ENCODE data around the gene C21orf58.

Gene C21orf58

DNA sequence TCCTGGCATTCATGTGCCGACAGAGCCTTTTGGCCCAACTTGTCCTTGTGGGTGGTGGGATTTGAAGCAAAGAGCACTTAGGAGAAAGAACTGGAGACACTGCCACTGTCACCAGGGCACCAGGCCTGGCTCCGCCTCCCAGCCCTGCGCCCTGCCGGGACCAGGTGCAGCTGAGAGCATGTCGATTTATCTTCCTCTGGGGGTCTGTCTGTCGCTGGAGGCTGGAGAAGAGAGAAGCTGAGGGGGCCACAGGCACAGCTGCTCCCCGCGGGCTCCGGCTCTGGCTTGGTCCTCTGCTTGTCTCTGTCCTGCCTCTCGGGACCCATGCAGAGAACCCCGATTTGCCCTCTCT lies 28.5 kb upstream of the C21orf58 start:
- no peak for DNase-seq

DNA sequence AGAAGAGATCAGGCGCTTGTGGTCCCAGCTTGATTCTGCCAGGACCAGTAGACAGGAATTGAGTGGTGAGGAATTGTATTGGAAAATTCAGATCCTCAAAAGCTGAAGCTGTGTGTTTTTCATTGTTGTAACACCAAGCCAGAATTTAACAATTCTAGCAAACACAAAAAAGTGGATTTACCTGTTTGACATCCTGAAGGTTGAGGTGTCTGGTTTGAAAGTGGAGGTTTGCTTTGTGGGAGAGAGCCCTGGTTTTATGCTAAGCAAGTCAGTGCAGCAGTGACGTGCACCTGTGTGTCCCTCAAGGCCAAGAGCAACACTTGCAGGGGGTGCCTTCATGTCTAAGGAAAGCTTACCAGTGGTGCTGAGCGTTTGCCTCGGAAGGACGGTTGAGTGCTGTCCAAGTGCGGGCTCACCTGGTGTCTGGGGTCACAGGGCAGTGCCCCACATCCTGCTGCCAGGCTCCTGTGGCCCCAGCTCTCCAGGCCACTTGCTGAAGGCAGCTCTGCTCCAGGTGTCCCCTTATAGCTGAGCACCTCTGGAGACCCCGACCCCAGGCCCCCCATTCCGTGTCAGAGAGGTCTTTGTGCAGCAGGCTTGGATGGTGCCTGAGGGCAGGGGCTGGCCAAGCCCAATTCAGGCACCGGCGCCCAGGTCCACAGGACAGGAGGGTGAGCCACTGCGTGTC lies 27.9 kb upstream of the C21orf58 start:
- no peak for DNase-seq

DNA sequence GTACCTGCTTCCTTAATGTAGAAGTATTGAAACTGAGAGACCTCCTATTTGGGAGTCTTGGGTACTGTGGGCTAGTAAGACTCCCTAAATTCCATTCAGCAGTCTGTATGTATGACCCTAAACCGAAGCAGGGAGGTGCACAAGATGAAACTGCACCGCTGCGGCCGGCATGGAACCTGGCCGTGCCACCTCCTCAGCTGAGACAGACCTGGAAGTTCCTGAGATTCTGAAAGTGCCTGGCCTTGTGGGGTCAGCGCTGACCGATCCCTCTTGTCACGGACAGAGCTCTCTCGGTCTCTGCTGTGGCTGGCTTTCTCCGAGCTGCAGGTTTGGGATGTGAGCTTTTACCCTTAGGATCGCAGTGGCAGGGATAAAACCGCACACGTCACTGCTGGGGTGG lies 27.3 kb upstream of the C21orf58 start:
- no peak for DNase-seq

DNA sequence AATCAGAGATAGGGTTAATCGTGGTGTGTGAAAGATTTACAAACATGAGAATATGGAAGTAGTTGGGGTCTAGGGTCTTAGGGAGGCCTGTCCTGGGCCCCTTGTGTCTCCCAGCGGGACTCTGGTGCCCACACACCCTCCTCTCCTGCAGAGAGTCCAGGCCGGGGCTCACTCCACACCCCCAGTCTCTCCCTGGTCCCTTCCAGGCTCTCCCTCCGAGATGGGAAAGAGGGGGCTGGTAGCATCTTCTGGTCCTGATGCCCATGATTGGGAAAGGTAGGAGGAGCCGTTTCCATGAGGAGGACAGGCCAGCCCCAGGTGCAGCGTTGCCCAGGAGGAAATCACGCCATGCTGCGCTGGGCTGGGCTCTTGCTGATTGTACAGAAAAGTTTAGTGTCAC lies 26.9 kb upstream of the C21orf58 start:
- DNase-seq = no peak

DNA sequence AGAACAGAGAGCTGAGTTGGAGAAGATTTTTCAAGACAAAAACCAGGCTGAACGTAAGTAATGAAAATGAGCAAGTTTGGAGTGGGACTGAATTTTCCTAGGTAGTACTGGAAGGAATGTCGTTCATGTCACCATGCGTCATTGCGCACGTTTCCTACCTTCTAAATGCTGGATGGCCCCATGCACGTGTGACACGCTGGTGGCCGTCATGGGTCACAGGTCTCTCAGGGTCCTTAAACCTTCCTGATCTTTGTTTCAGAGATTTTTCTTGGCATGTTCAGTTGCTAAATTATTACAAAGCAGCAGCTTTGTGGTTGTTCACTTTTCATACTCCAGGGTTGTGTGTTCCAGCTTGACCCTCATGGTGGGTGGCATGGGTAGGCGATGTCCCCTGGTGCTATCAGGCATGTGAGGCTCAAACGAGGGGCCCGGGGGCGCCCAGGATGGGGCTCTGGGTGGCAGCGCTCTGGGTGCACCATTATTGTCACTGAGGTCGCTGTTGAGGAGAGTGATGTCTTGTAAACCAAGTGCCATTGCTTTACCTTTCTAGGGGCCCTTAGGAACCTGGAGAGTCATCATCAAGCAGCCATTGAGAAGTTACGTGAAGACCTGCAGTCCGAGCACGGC lies 25.6 kb upstream of the C21orf58 start:
- no peak for DNase-seq

DNA sequence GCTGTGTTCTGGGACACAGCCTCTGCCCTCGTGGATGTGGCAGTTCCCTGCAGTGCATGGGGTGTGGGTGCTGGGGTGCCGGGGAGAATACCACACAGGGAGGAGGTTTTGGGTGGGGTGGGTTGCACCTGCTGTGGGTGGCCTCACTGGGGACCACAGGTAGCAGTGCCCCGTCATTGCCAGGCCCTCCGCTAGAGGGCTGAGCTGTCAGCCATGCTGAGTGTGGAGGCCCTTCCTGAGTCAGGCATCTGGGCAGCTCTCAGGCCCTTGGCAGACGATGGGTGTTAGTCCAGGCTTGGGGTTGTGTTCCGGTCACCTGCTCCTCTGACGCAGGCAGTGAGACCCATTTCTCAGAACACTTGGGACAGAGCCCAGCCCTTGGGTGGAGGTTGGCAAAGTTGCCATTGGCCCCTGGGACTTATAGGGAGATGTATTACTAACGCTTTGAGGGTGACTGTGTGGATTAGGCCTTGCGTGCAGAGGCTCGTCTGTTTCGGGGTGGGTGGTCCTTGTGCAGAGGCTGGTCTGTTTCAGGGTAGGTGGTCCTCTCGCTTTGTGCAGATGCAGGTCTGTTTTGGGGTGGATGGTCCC lies 24.2 kb upstream of the C21orf58 start:
- DNase-seq = no peak

DNA sequence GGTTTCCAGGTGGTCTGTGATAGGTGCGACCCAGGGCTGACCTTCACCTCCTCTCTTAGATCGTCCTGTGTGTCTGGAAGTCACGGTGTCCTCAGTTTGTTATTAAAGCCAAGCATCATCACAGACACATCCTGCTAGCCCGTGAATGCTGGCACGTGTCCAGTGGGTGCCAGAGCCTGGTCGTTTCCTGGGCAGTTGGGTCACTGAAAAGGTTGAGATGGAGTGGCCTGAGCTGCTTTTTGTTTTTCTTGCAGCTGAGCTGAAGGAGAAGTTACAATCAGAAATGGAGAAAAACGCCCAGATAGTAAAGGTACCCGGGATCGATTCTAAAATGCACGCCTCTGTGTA lies 23.5 kb upstream of the C21orf58 start:
- DNase-seq = no peak

DNA sequence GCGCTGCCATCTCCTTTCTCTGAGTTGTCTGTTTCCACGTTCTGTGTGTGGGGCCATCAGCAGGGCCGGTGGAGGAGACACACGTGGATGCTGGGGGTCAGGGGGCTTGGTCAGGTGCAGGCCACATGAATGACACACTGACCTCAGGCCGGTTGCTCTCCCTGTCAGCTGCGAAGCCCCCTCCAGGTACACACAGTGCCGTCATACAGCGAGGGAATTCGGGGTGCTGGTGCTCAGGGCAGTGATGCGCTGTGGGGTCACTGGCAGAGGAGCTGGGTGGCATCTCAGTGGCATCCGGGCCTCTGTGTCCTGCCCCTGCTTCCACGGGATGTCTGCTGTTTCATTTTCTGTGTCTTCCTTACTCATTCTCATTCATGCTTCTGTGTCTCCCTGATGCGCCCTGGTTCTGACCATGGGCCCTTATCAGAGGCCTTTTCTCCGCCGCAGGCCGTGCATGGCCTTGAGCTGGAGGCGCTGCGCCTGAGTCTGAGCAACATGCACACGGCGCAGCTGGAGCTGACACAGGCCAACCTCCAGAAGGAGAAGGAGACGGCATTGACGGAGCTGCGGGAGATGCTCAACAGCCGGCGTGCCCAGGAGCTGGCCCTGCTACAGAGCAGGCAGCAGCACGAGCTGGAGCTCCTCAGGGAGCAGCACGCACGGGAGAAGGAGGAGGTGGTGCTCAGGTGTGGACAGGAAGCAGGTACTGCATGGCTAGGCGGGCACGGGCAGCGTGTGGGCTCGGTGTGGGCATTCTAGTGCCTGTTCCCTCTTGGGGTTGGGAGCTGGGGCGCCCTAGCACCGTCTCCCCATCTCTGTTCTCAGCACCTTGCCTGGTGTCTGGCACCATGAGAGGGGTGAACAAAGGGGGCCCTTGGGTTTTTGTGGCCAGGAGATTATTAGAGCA lies 22.9 kb upstream of the C21orf58 start:
- DNase-seq = no peak

DNA sequence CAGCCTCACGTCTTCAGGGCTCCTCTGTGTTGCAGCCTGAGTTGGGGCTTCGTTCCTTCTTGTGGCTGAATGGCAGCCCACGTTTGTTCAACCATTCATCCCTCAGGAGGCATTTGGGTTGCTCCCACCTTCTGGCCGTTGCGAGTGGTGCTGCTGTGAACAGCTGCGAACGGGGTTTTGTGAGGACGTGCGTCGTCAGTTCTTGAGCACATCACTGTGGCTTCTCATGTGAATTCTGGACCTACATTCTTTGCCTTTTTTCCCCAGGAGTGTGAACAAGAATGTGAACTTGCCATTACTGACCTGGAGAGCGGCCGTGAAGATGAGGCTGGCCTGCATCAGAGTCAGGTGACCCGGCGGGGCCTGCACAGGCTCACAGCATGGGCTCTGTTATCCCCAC lies 22.2 kb upstream of the C21orf58 start:
- DNase-seq = no peak

DNA sequence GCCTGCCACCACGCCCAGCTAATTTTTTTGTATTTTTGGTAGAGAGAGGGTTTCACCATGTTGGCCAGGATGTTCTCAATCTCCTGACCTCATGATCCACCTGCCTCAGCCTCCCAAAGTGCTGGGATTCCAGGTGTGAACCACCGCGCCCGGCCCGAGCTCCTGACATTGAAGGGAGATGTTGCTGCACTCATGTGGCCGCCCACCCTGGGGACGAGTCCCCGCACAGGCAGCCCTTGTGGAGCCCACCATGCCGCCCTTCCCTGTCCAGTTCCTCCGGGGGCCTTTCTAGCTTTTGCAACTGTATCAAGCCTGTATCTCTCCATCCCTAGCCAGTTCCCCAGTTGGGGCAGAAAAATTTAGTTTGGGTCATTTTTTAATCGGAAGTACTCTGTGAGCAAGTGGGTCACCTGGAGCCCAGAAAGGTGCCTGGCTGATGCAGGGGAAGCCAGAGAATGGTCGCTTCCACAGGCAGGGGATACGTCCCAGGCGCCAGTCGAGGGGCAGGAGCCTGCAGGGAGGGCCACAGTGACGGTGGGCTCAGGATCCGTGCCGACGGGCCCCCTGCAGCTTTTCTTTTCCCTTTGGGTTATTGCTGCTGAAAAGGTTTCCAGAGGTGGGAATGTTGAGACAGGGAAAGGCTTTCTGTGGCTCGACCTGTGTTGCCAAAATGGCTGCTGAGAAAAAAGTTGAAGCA lies 20.7 kb upstream of the C21orf58 start:
- DNase-seq = no peak

DNA sequence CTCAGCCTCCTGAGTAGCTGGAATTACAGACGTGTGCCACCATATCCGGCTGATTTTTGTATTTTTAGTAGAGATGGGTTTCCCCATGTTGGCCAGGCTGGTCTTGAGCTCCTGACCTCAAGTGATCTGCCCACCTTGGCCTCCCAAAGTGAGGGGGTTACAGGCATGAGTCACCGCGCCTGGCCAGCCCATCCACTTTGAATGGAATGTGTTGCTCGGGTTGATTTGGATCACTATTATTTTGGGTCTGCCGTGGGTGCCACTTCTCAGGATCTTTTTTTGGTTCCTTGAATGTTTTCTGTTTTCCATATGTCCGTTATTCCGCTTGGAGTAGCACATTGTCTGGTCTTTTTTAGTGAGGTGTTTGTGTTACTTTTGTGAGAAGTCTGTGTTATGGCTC lies 17.3 kb upstream of the C21orf58 start:
- DNase-seq = no peak

DNA sequence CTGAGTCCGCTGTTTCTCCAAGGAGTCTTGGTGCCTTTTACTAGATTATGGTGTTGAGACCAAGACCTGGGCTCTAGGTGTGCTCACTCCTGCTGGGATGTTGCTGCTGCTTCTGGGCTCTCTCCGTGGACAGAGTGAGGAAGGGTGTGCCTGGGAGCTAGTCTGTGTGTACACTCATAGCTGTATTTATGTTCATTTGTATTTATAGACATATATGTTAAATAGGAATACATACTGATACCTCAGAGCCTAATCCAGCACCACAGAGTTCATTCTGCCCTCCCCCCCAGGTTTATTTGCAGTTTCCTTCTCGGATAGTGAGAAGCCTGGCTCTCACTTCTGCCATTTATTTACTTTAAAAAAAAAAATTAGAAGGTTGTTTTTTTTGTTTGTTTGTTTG lies 12.9 kb upstream of the C21orf58 start:
- DNase-seq = no peak

DNA sequence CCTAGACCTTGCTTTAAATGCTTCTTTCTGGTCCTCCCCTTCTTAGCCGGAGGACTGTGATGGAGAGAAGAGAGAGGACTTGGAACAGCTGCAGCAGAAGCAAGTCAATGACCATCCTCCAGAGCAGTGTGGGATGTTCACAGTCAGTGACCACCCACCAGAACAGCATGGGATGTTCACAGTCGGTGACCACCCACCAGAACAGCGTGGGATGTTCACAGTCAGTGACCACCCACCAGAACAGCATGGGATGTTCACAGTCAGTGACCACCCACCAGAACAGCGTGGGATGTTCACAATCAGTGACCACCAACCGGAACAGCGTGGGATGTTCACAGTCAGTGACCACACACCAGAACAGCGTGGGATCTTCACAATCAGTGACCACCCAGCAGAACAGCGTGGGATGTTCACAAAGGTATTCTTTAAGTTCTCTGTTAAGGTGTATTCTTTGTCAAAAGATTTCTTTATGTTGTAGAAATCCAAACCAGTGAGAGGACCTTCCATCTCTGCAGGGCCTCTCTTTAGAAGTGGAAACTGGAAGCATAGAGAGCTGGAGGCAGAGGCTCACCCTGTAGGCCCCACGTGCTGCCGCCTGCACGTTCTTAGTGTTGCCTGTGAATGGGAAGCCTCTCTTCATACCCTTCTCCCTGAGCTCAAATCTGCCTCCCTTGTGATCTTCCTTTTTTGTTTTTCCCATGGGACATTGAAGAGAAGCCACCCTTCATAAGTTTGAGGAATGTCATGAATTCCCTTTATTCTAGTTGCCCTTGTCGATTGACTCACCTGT lies 10.9 kb upstream of the C21orf58 start:
- no peak for DNase-seq

DNA sequence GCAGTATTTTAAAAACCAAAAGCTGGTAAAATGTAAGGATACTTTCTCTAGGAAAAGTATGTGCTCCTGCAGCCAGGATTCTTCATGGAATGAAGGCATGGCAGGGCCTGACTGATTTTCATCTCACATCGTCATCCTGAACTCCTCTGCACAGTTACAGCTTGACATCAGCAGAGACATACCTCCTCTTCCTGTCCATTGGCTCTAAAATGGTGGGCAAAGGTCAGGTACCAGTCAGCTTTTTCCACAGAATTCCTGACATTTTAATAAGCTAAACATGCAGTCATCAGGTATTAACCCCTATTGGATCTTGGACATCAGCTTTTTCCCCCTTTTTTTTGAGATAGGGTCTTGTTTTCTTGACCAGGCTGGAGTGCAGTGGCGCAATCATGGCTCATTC lies 6.1 kb upstream of the C21orf58 start:
- no peak for DNase-seq

DNA sequence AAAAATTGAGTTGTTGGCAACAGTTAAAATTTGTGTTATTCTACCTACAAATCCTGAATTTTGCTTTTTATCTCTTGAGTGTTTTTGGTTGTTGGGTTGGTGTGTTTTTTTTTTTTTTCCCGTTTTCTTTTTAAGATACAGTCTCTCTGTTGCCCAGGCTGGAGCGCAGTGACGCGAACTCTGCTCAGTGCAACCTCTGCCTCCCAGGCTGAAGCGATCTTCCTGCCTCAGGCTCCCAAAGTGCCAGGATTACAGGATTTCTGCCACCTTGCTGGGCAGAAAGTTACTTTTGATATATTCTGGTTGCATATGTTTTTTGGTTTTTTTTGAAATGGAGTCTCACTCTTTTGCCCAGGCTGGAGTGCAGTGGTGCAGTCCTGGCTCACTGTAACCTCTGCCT lies 4.5 kb upstream of the C21orf58 start:
- DNase-seq = no peak

DNA sequence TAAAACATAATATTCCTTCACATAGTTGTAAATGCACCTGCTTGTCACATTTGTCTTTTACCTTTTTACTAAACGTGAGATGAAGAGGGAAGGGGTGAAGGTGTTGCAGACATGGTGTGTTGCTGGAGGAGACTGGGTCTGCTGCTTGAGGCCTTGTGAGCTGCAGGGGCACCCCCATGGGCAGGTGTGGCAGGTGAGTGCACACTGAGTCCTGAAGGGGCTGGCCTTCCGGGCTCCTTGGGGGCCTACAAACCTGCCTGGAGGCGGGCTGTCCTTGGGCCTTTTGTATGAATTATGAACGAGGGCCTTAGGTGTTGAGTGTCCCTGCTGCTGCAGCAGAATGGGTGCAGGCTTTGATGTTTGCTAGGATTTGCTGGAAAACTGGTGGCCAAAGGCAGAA lies 4.0 kb upstream of the C21orf58 start:
- DNase-seq = no peak

DNA sequence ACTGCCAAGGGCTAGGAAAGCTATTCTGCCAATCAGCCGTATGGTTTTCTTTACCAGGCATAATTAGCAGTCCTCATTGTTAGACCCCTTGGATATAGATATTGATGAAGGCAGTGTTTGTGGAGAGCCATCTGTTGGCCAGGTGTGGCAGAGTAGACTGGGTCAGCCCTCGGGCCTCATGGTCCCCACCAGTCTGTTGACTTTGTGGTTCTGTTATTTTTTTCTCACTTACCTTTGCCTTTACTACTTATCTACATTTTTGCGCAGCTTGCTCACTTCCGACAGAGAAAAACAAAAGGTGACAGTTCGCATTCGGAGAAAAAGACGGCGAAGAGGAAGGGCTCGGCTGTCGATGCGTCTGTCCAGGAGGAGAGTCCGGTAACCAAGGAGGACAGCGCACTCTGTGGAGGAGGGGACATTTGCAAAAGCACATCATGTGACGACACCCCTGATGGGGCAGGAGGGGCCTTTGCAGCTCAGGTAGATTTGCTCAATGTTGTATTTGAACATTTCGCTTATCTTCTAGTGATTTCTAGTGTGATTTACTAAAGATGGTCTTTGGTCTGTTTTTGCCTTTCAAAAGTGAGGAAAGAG lies 2.5 kb upstream of the C21orf58 start:
- DNase-seq = no peak

DNA sequence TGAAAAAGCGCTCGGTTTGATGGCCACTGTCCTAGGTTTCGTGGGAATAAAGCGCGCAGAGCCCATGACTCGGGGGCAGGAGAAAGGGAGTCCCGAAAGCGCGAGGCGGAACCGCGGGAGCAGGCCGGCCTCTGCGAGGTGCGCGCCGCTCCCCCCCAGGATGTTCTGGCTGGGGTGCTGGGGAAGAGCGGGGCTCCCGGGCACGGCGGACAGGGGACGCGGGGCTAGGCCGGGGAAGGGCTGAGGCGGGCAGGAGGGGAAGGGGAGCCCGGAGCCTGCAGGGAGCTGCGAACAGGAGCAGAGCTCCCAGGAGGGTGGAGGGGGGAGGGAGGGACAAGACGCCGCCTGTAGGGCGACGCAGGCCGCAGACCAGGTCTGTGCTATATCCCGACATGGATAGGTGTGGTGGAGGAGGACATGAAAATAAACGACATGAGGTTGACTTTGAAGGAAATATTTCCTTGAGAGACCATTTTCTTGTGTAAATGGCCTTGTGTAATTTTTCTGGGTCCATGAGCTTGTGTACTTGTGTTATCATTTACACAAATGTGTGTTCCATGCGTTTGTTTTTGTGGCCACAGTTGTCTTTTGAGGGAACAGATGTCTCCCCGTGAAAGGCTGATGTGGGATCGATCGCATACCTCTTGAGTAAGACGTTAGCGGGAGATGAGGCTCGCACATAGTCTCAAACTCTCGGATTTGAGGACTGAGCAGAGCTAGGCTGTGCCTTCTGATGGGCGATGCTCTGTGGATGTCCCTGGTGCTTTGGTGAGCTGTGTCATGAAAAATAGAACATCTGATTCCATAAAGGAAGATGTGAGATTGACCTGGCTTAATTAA lies 1.6 kb upstream of the C21orf58 start:
- DNase-seq = no peak

DNA sequence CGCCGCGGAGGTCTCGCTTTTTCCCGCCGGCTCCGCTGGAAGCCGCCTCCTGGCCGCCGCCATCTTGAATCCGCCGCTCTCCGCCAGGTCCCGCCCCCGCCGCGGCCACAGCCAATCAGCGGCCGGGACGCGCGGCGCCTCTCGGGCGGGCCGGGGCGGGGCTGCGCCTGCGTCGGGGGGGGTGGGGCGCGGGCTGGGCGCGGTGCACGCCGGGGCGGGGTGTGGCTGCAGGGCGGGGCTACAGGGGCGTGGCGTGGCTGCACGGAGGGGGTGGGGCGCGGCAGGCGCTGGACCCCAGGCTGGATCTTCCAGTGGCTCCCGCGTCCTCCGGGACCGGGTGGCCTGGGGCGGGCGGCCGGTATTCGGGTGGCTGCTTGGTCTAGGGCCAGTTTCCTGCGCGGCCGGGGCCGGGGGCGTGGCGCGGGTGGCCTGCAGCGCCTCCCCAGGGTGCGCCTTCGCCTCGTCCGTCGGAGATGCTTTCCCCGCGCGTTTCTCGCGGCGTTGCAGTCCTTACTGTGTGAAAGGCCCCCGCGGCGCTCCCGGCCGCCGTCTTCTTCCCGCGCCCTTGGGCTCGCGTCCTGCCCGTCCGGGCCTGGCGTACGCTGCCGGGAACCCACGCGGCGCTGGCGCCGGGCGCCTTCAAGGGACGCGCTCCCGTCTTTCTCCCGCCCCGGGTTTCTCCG lies 861 bp upstream of the C21orf58 start:
- DNase-seq = no peak

DNA sequence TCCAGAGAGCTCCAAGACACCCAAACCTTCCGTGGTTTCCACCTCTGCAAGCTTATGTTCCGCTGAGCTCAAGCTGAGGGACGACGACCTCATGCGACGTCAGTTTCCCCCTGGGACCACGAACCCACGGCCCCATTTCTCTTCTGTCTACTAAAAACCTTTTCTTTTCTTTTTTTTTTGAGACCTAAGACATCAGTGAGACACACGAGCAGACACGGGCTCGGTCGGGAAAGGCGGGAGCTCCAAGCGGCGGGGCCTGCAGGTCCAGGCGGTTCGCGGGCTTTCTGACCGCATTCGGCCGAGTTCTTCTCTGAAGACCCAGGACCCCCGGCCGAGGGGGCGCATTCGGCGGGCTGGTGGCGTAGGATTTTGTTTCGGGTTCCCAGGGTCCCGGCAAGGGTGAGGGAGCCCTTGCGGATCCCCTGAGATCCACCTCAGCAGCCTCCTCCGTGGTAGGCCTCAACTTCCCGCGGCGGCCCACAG lies 402 bp downstream of the C21orf58 start:
- no peak for DNase-seq
